GM12873 (cell line): Measurements from ENCODE around the gene MYO15A.

Experiments
- CTCF ChIP-seq: IDR thresholded peaks from 2 replicates; pipeline ENCODE4 v1.5.1; 2012; ENCODE audit warnings: low read depth, mild to moderate bottlenecking, moderate library complexity, low read length, control low read depth; ENCODE audit not compliant: insufficient read depth; ENCODE audit errors: missing control alignments

Gene MYO15A

GRCh38 chr17:18194804-18195203 lies 86.2 kb downstream of the MYO15A start:
- TF ChIP-seq CTCF, result no peak

- no peak for TF ChIP-seq CTCF
Observed at GRCh38 chr17:18195246-18195645, 86.7 kb downstream of the MYO15A start.

GRCh38 chr17:18197535-18198194 lies 89.1 kb downstream of the MYO15A start:
- TF ChIP-seq CTCF, result no peak

- no peak for TF ChIP-seq CTCF
Observed at GRCh38 chr17:18198530-18198929, 90.0 kb downstream of the MYO15A start.

GRCh38 chr17:18201108-18201507 lies 92.6 kb downstream of the MYO15A start:
- no peak for TF ChIP-seq CTCF

GRCh38 chr17:18203308-18203707 lies 94.8 kb downstream of the MYO15A start:
- no peak for TF ChIP-seq CTCF

- no peak for TF ChIP-seq CTCF
Observed at GRCh38 chr17:18205861-18206260, 97.3 kb downstream of the MYO15A start.
